Mammary epithelial cell (primary cell): ENCODE data around the gene MSH4.

Experiments used
- CTCF ChIP-seq, 2 donors: IDR thresholded peaks in 1 of 2; conservative IDR thresholded peaks in 1 of 2; 2 replicates each; pipeline ENCODE4 v1.5.1; 2011 to 2012; ENCODE audit warnings: inconsistent platforms in 2 of 2, low read length in 2 of 2, mild to moderate bottlenecking in 2 of 2, control low read depth in 1 of 2, low read depth in 1 of 2; ENCODE audit not compliant: insufficient read depth in 1 of 2; ENCODE audit errors: extremely low read depth in 1 of 2
- EZH2 ChIP-seq: IDR thresholded peaks from 2 replicates; pipeline ENCODE4 v1.6.1; 2012; ENCODE audit warnings: low read length, inconsistent platforms, borderline replicate concordance

GRCh38 chr1:75811211-75811981 is 14.7 kb downstream of the MSH4 start:
- no peak for TF ChIP-seq CTCF (conservative IDR thresholded peaks at IDR 0.05 in 1 of 2, IDR thresholded peaks at IDR 0.05 in 1 of 2; ENCODE audit: extremely low read depth in 1 of 2, insufficient read depth in 1 of 2, low read depth in 1 of 2, low read length in 2 of 2)
- no peak for TF ChIP-seq EZH2
